H9 (cell line): ENCODE results near the gene SRPK2. TPM values are rescaled to one million over a fixed set of nuclear protein-coding genes. Genes with fewer than 3 reads are reported as not detected.

Experiments
- DNase-seq: peaks from one replicate; pipeline ENCODE4 v3.0.0-alpha.2; 2017
- H2AFZ ChIP-seq: one replicate; pipeline ENCODE4 v1.6.1; 2013; ENCODE audit warnings: mild to moderate bottlenecking, low read length, control low read depth, moderate library complexity
- H2AK5ac ChIP-seq: 2 replicates; pipeline ENCODE4 v1.6.1; 2013; ENCODE audit warnings: low read length, control low read depth, mixed read lengths; ENCODE audit not compliant: insufficient read length
- H2BK120ac ChIP-seq: one replicate; pipeline ENCODE4 v1.6.1; 2013; ENCODE audit warnings: low read depth, mild to moderate bottlenecking, low read length, control low read depth, inconsistent platforms; ENCODE audit not compliant: poor library complexity, severe bottlenecking
- H2BK12ac ChIP-seq: 2 replicates; pipeline ENCODE4 v1.6.1; 2013; ENCODE audit warnings: low read length, control low read depth, mixed read lengths, low read depth; ENCODE audit not compliant: insufficient read length
- H2BK15ac ChIP-seq: 2 replicates; pipeline ENCODE4 v1.6.1; 2013; ENCODE audit warnings: low read depth, low read length, control low read depth
- H2BK20ac ChIP-seq: one replicate; pipeline ENCODE4 v1.6.1; 2013; ENCODE audit warnings: low read depth, mild to moderate bottlenecking, low read length, control low read depth, inconsistent platforms; ENCODE audit not compliant: poor library complexity, severe bottlenecking
- H2BK5ac ChIP-seq: 2 replicates; pipeline ENCODE4 v1.6.1; 2013; ENCODE audit warnings: low read length, control low read depth, mixed read lengths; ENCODE audit not compliant: insufficient read length
- H3K14ac ChIP-seq: 2 replicates; pipeline ENCODE4 v1.6.1; 2013; ENCODE audit warnings: low read length, control low read depth; ENCODE audit not compliant: insufficient read depth
- H3K18ac ChIP-seq: 2 replicates; pipeline ENCODE4 v1.6.1; 2013; ENCODE audit warnings: low read depth, mild to moderate bottlenecking, mixed read lengths, low read length, control low read depth; ENCODE audit not compliant: insufficient read length
- H3K23ac ChIP-seq: 2 replicates; pipeline ENCODE4 v1.6.1; 2013; ENCODE audit warnings: low read length, control low read depth, mixed read lengths, low read depth; ENCODE audit not compliant: insufficient read length
- H3K23me2 ChIP-seq: 2 replicates; pipeline ENCODE4 v1.6.1; 2013; ENCODE audit warnings: low read depth, mild to moderate bottlenecking, mixed read lengths, low read length, control low read depth; ENCODE audit not compliant: insufficient read length, poor library complexity, severe bottlenecking
- H3K27ac ChIP-seq: 2 replicates; pipeline ENCODE4 v1.5.1; 2013; ENCODE audit warnings: low read length, control low read depth, mixed read lengths, low read depth; ENCODE audit not compliant: insufficient read length
- H3K27me3 ChIP-seq: 2 replicates; pipeline ENCODE4 v1.6.1; 2013; ENCODE audit warnings: low read length, control low read depth, inconsistent platforms; ENCODE audit not compliant: insufficient read depth
- H3K4ac ChIP-seq: 2 replicates; pipeline ENCODE4 v1.6.1; 2013; ENCODE audit warnings: low read depth, mild to moderate bottlenecking, control low read depth, inconsistent platforms, low read length, moderate library complexity
- H3K4me1 ChIP-seq: 2 replicates; pipeline ENCODE4 v1.6.1; 2013; ENCODE audit warnings: low read length, control low read depth, inconsistent platforms; ENCODE audit not compliant: insufficient read depth
- H3K4me2 ChIP-seq: 2 replicates; pipeline ENCODE4 v1.6.1; 2013; ENCODE audit warnings: low read length, control low read depth, mixed read lengths; ENCODE audit not compliant: insufficient read length, insufficient read depth
- H3K56ac ChIP-seq: 2 replicates; pipeline ENCODE4 v1.6.1; 2013; ENCODE audit warnings: low read depth, mild to moderate bottlenecking, mixed read lengths, low read length, control low read depth; ENCODE audit not compliant: insufficient read length
- H3K79me1 ChIP-seq: 2 replicates; pipeline ENCODE4 v1.6.1; 2013; ENCODE audit warnings: low read depth, mild to moderate bottlenecking, moderate library complexity, low read length, control low read depth, inconsistent platforms; ENCODE audit not compliant: insufficient read depth, poor library complexity, severe bottlenecking
- H3K79me2 ChIP-seq: 2 replicates; pipeline ENCODE4 v1.6.1; 2013; ENCODE audit warnings: low read length, control low read depth, inconsistent platforms; ENCODE audit not compliant: insufficient read depth
- H3K9ac ChIP-seq: 2 replicates; pipeline ENCODE4 v1.6.1; 2013; ENCODE audit warnings: low read length, control low read depth, mixed read lengths; ENCODE audit not compliant: insufficient read length; ENCODE audit errors: extremely low read depth
- H3K9me3 ChIP-seq: one replicate; pipeline ENCODE4 v1.6.1; 2013; ENCODE audit warnings: low read depth, low read length, inconsistent platforms; ENCODE audit not compliant: control insufficient read depth
- H3T11ph ChIP-seq: one replicate; pipeline ENCODE4 v1.6.1; 2013; ENCODE audit warnings: mild to moderate bottlenecking, low read length, control low read depth, inconsistent platforms
- H4K20me1 ChIP-seq: one replicate; pipeline ENCODE4 v1.6.1; 2013; ENCODE audit not compliant: control insufficient read depth, insufficient read length, insufficient read depth
- H4K5ac ChIP-seq: 2 replicates; pipeline ENCODE4 v1.6.1; 2013; ENCODE audit warnings: low read depth, mild to moderate bottlenecking, mixed read lengths, low read length, control low read depth; ENCODE audit not compliant: insufficient read length
- H4K8ac ChIP-seq: replicated peaks from 2 replicates; pipeline ENCODE4 v1.6.1; 2013; ENCODE audit warnings: low read length, control low read depth, mixed read lengths, low read depth; ENCODE audit not compliant: insufficient read length
- H4K91ac ChIP-seq: 2 replicates; pipeline ENCODE4 v1.6.1; 2013; ENCODE audit warnings: low read depth, mild to moderate bottlenecking, moderate library complexity, mixed read lengths, low read length, control low read depth; ENCODE audit not compliant: insufficient read length
- H3K27ac Mint-ChIP-seq, 3 experiments: 2 replicates in 2 of 3; 3 replicates in 1 of 3; pipeline ENCODE4 v1.8.0; 2020 to 2021; ENCODE audit warnings: mixed read lengths in 3 of 3, mild to moderate bottlenecking in 1 of 3, moderate library complexity in 1 of 3
- H3K27me3 Mint-ChIP-seq: 2 replicates; pipeline ENCODE4 v1.8.0; 2021; ENCODE audit warnings: low read depth, mild to moderate bottlenecking, moderate library complexity, mixed read lengths
- H3K36me3 Mint-ChIP-seq, 3 experiments: 2 replicates in 2 of 3; 3 replicates in 1 of 3; pipeline ENCODE4 v1.8.0; 2020 to 2021; ENCODE audit warnings: low read depth in 3 of 3, mixed read lengths in 3 of 3; ENCODE audit not compliant: insufficient read depth in 1 of 3
- H3K4me1 Mint-ChIP-seq, 2 experiments: 2 replicates each; pipeline ENCODE4 v1.8.0; 2020; ENCODE audit warnings: mixed read lengths in 2 of 2
- H3K4me3 Mint-ChIP-seq, 2 experiments: 2 replicates in 1 of 2; 3 replicates in 1 of 2; pipeline ENCODE4 v1.8.0; 2020 to 2021; ENCODE audit warnings: mild to moderate bottlenecking in 2 of 2, mixed read lengths in 2 of 2, moderate library complexity in 1 of 2
- H3K9me3 Mint-ChIP-seq, 2 experiments: 2 replicates in 1 of 2; 3 replicates in 1 of 2; pipeline ENCODE4 v1.8.0; 2020; ENCODE audit warnings: mild to moderate bottlenecking in 2 of 2, mixed read lengths in 2 of 2, moderate library complexity in 1 of 2
- WGBS: extraction: QIAGEN DNeasy Blood & Tissue Kit; methylation state at CpG from one replicate; pipeline ENCODE4 v1.1.7; 2013; ENCODE audit warnings: missing lambda C conversion rate, low lambda C conversion rate, mixed read lengths; ENCODE audit not compliant: insufficient read length; ENCODE audit errors: extremely low coverage; 5-methylcytosine and 5-hydroxymethylcytosine counted together
- total RNA-seq: library from RNA; stranded (reverse); gene quantifications from 2 replicates; pipeline ENCODE4 v1.2.1, GENCODE V29; 2021
- TF ChIP-seq, protein P1 (sequence below): fragments of 200-600 bp; sonication (generic); conservative IDR thresholded peaks from 3 replicates; pipeline ENCODE4 v1.8.0; 2021; ENCODE audit warnings: antibody characterized with exemption, mild to moderate bottlenecking

Gene SRPK2
- total RNA-seq, 1 experiment from 2014 or later = 41.1 TPM

DNA sequence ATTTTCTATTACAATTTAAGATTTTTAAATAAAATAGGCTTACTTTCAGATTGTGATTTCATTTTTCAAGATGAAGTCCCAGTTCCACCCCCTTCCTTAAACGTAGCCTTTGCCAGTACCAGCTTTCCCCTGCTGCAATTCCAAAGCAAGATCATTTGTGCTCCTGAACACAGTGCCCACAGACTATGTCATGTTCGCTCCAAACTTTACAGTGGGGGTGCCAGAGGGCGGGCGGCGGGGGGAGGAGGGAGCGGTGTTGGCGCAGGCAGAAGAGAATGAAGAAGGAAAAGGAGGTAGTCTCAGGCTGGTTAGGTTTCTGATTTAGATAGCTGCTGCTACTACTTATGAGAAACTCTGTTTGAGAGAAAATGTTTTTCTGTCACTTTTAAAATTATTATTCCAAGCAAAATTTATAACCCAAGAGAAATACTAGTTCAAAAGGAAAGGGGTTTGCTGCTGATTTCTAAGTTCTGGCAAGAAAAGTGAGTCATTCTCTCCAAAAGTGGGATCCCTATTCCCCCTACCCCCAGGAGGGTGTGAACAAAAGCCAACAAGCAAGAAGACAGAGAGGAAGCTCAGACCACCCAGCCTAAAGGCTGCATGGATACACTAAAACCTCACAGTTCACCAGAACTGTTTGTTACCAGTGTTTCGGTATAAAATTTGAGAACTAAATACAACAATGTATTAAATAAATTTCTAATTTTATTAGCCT is 109.6 kb downstream of the SRPK2 start:
- Mint-ChIP-seq H3K4me1 (peaks cover 16 to 23% of the 10 kb centered on the region in 2 experiments), H3K9me3 (peaks cover 0 to 3% of the 10 kb centered on the region in 2 experiments; a peak in 1 of 5 replicates), H3K4me3 (no peak overlapping the region), H3K27ac (peak overlapping the region in 1 of 3 experiments; percentile 56; a peak in 2 of 7 replicates), H3K27me3 (no peaks in the 10 kb centered on the region), H3K36me3 (no peaks in the 10 kb centered on the region; a peak in 4 of 7 replicates)
- no peak overlapping the region for H2AFZ ChIP-seq
- H4K91ac ChIP-seq = no peak overlapping the region
- H3K27me3 ChIP-seq = no peaks in the 10 kb centered on the region
- H4K5ac ChIP-seq = no peak overlapping the region
- TF ChIP-seq, protein P1, sequence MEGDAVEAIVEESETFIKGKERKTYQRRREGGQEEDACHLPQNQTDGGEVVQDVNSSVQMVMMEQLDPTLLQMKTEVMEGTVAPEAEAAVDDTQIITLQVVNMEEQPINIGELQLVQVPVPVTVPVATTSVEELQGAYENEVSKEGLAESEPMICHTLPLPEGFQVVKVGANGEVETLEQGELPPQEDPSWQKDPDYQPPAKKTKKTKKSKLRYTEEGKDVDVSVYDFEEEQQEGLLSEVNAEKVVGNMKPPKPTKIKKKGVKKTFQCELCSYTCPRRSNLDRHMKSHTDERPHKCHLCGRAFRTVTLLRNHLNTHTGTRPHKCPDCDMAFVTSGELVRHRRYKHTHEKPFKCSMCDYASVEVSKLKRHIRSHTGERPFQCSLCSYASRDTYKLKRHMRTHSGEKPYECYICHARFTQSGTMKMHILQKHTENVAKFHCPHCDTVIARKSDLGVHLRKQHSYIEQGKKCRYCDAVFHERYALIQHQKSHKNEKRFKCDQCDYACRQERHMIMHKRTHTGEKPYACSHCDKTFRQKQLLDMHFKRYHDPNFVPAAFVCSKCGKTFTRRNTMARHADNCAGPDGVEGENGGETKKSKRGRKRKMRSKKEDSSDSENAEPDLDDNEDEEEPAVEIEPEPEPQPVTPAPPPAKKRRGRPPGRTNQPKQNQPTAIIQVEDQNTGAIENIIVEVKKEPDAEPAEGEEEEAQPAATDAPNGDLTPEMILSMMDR = no peak
- H3T11ph ChIP-seq = no peak overlapping the region
- no peak overlapping the region for H2BK12ac ChIP-seq
- H2BK15ac ChIP-seq = no peak overlapping the region
- no peak overlapping the region for H2BK5ac ChIP-seq
- peaks cover 3% of the 10 kb centered on the region; the same call in 1 of the 2 replicates for H3K79me2 ChIP-seq
- peaks cover 5% of the 10 kb centered on the region for H3K79me1 ChIP-seq
- no peak overlapping the region for H3K9ac ChIP-seq
- no peak overlapping the region for H3K56ac ChIP-seq
- no peak overlapping the region for H2BK20ac ChIP-seq
- no peaks in the 10 kb centered on the region for H4K20me1 ChIP-seq
- H3K4me2 ChIP-seq = no peak overlapping the region
- no peak overlapping the region for H4K8ac ChIP-seq
- H3K27ac ChIP-seq = no peak overlapping the region
- H3K18ac ChIP-seq = no peak overlapping the region
- no peak overlapping the region for H3K14ac ChIP-seq
- H3K4ac ChIP-seq = no peak overlapping the region
- H2BK120ac ChIP-seq = no peak overlapping the region
- H3K4me1 ChIP-seq = no peaks in the 10 kb centered on the region; the same call in 1 of the 2 replicates
- H3K23me2 ChIP-seq = no peaks in the 10 kb centered on the region
- no peak overlapping the region for H2AK5ac ChIP-seq
- H3K23ac ChIP-seq = no peak overlapping the region
- no CpG with 5 or more reads among the region's 8 CpGs for WGBS
- H3K9me3 ChIP-seq = no peaks in the 10 kb centered on the region
- no peak for DNase-seq
